GM23248 (cell line): ENCODE measurements around the gene SNW1.

ENCODE experiments used
- EZH2 ChIP-seq: fragments of 200-600 bp; sonication (generic); IDR thresholded peaks from 2 replicates; pipeline ENCODE4 v1.6.1; 2018; ENCODE audit warnings: antibody characterized with exemption, mild to moderate bottlenecking; ENCODE audit not compliant: insufficient read depth, poor library complexity, severe bottlenecking
- EZH2phosphoT487 ChIP-seq: fragments of 200-600 bp; sonication (generic); IDR thresholded peaks from 2 replicates; pipeline ENCODE4 v1.6.1; 2018; ENCODE audit warnings: antibody characterized with exemption, moderate library complexity, mild to moderate bottlenecking, low read depth; ENCODE audit not compliant: insufficient read depth

GRCh38 chr14:77805706-77806105 is 44.8 kb upstream of the SNW1 start:
- TF ChIP-seq EZH2phosphoT487, result no peak
- no peak for TF ChIP-seq EZH2
